K562 (cell line): ENCODE measurements around the gene UBASH3A. TPM values are rescaled to one million over a fixed set of nuclear protein-coding genes. Genes with fewer than 3 reads are reported as not detected.

Source experiments
- ATAC-seq: fragments of 200-7000 bp; cut with Tn5 transposase; 3 replicates; pipeline ENCODE4 v1.9.1; 2020; ENCODE audit warnings: moderate library complexity
- BruUV-seq: library from RNA; stranded (reverse); fragments of 400-500 nt; replicated peaks from 2 replicates; lab custom pipeline; 2021; lab: Mats Ljungman, UMichigan
- CTCF ChIA-PET: fragments of 300-600 bp; formaldehyde crosslinking; extraction: SDS; loops from one replicate; lab custom pipeline; 2021; ENCODE audit warnings: low intra/inter-chr PET ratio; lab: Yijun Ruan, JAX
- POLR2A ChIA-PET: fragments of 300-600, 350-650 bp; sonication (Branson Sonifier 250); formaldehyde crosslinking; extraction: SDS; loops from one replicate; lab custom pipeline; 2021; ENCODE audit warnings: antibody characterized with exemption, inconsistent platforms; lab: Yijun Ruan, JAX
- DNase-seq, 4 experiments: peaks; one replicate each; pipeline versions ENCODE4 v3.0.0 to v3.0.0-alpha.2; 2011 to 2018; ENCODE audit warnings: low spot score in 3 of 4, mixed read lengths in 3 of 4; ENCODE audit errors: extremely low read depth in 1 of 4
- FAIRE-seq: peaks from 2 replicates; lab custom pipeline; 2011; peaks lifted over from hg19 to GRCh38; lab: Jason Lieb, UNC
- H2AFZ ChIP-seq: 2 replicates; pipeline ENCODE4 v1.6.0; 2011; ENCODE audit warnings: low read depth, low read length, control low read depth, inconsistent platforms
- H3K27ac ChIP-seq: fragments of 200-600 bp; 3 replicates; pipeline ENCODE4 v1.8.0; 2011; ENCODE audit warnings: low read depth, mild to moderate bottlenecking, control low read depth, inconsistent platforms, low read length, moderate library complexity, mixed read lengths; ENCODE audit errors: extremely low read depth
- H3K27me3 ChIP-seq, 2 experiments: fragments of 300-600 bp in 1 of 2; 2 replicates in 1 of 2; 3 replicates in 1 of 2; pipeline versions ENCODE4 v1.6.0 to v1.8.0; 2011; ENCODE audit warnings: inconsistent platforms in 2 of 2, low read length in 2 of 2, mild to moderate bottlenecking in 1 of 2, mixed read lengths in 1 of 2, moderate library complexity in 1 of 2; ENCODE audit not compliant: control insufficient read depth in 2 of 2, insufficient read depth in 2 of 2
- H3K36me3 ChIP-seq: fragments of 300-600 bp; 3 replicates; pipeline ENCODE4 v1.8.0; 2011; ENCODE audit warnings: mild to moderate bottlenecking, low read length, inconsistent platforms; ENCODE audit not compliant: control insufficient read depth, insufficient read depth
- H3K4me1 ChIP-seq, 2 experiments: fragments of 200-600 bp in 1 of 2; replicated peaks in 1 of 2; 2 replicates in 1 of 2; 3 replicates in 1 of 2; pipeline versions ENCODE4 v1.5.1 to v1.8.0; 2011; ENCODE audit warnings: inconsistent platforms in 2 of 2, low read length in 2 of 2, mild to moderate bottlenecking in 1 of 2, mixed read lengths in 1 of 2, moderate library complexity in 1 of 2; ENCODE audit not compliant: control insufficient read depth in 2 of 2, insufficient read depth in 2 of 2
- H3K4me2 ChIP-seq: 2 replicates; pipeline ENCODE4 v1.6.1; 2011; ENCODE audit warnings: low read length, control low read depth, inconsistent platforms, mixed read lengths; ENCODE audit not compliant: insufficient read depth
- H3K4me3 ChIP-seq: fragments of 200-600 bp; sonication (generic), shearing (Covaris generic); 2 replicates; pipeline ENCODE4 v1.5.1; 2016; ENCODE audit warnings: control low read depth, inconsistent platforms
- H3K79me2 ChIP-seq: fragments of 200-600 bp; 3 replicates; pipeline ENCODE4 v1.8.0; 2011; ENCODE audit warnings: low read length, inconsistent platforms; ENCODE audit not compliant: control insufficient read depth, insufficient read depth
- H3K9ac ChIP-seq, 2 experiments: 2 replicates each; pipeline versions ENCODE4 v1.6.0 to v1.6.1; 2011; ENCODE audit warnings: low read depth in 2 of 2, low read length in 2 of 2, control low read depth in 1 of 2, inconsistent platforms in 1 of 2, mild to moderate bottlenecking in 1 of 2, mixed read lengths in 1 of 2; ENCODE audit not compliant: insufficient read depth in 1 of 2
- H3K9me1 ChIP-seq: one replicate; pipeline ENCODE4 v1.6.0; 2011; ENCODE audit warnings: inconsistent platforms, mild to moderate bottlenecking, low read length, moderate library complexity; ENCODE audit not compliant: control insufficient read depth, insufficient read depth
- H3K9me3 ChIP-seq: replicated peaks from 2 replicates; pipeline ENCODE4 v1.5.1; 2011; ENCODE audit warnings: low read depth, low read length, inconsistent platforms; ENCODE audit not compliant: control insufficient read depth, insufficient read depth
- H4K20me1 ChIP-seq: replicated peaks from 2 replicates; pipeline ENCODE4 v1.6.1; 2011; ENCODE audit warnings: low read length, inconsistent platforms, mixed read lengths; ENCODE audit not compliant: control insufficient read depth, insufficient read depth
- BRF1 ChIP-seq: IDR thresholded peaks from 3 replicates; pipeline ENCODE4 v1.6.1; 2011; ENCODE audit warnings: borderline replicate concordance, mild to moderate bottlenecking; ENCODE audit not compliant: insufficient read length; ENCODE audit errors: extremely low read depth
- MCM3 ChIP-seq: fragments of 450-650 bp; IDR thresholded peaks from 2 replicates; pipeline ENCODE4 v1.6.1; 2016
- POLR2B ChIP-seq: fragments of 450-650 bp; IDR thresholded peaks from 2 replicates; pipeline ENCODE4 v1.6.1; 2018; ENCODE audit warnings: low read depth; ENCODE audit not compliant: partially characterized antibody
- ZC3H11A ChIP-seq: IDR thresholded peaks from 2 replicates; pipeline ENCODE4 v1.6.1; 2012; ENCODE audit warnings: low read depth, low read length, improper control_type of control experiment
- ZSCAN32 ChIP-seq: fragments of 450-650 bp; formaldehyde crosslinking; IDR thresholded peaks from 2 replicates; pipeline ENCODE4 v1.4.0; 2020; ENCODE audit warnings: mild to moderate bottlenecking, moderate library complexity
- WGBS: fragments of 100-300 bp; shearing (Covaris generic); methylation state at CpG from one replicate; pipeline ENCODE4 v1.1.6; 2016; ENCODE audit warnings: low coverage, mixed read lengths; ENCODE audit not compliant: insufficient coverage; ENCODE audit errors: missing lambda C conversion rate; 5-methylcytosine and 5-hydroxymethylcytosine counted together
- in situ Hi-C: fragments of 300-500 bp; cut with MboI; formaldehyde crosslinking; loops from 4 replicates; pipeline ENCODE4 v1.15.0; 2018; ENCODE audit warnings: inconsistent platforms, mixed read lengths
- intact Hi-C: fragments of 100-400 bp; cut with micrococcal nuclease; formaldehyde crosslinking; loops from 2 replicates; pipeline ENCODE4 v1.14.2; 2022
- polyA plus RNA-seq, 8 experiments: library from polyadenylated mRNA; depleted of rRNA in 4 of 8; stranded (reverse) in 5 of 8; unstranded in 3 of 8; fragments of >200 nt; fragmentation: Nextera tagmentation in 2 of 8; fragmentation: Illumina TruSeq in 1 of 8; extraction: Ambion mirVana in 2 of 8; extraction: Trizol in 1 of 8; gene quantifications; 2 replicates each; pipeline versions ENCODE4 v1.2.1 to v1.2.3, GENCODE V29; 2011 to 2014; ENCODE audit warnings: inconsistent platforms in 1 of 8, missing spikeins in 1 of 8
- total RNA-seq, 7 experiments: library from RNA; depleted of rRNA in 6 of 7; stranded (reverse); fragments of >200 nt in 6 of 7; fragmentation: Illumina TruSeq in 2 of 7; extraction: Trizol in 2 of 7; gene quantifications; 2 replicates each; pipeline versions ENCODE4 v1.2.1 to v1.2.3, GENCODE V29; 2011 to 2021; ENCODE audit warnings: low replicate concordance in 1 of 7

The UBASH3A gene
- total and polyA plus RNA-seq, 9 of the 15 experiments (the other 6 are each of a cell fraction or from before 2014, with no cell fraction given): 0.23 to 1.8 (median 1.1) TPM

DNA sequence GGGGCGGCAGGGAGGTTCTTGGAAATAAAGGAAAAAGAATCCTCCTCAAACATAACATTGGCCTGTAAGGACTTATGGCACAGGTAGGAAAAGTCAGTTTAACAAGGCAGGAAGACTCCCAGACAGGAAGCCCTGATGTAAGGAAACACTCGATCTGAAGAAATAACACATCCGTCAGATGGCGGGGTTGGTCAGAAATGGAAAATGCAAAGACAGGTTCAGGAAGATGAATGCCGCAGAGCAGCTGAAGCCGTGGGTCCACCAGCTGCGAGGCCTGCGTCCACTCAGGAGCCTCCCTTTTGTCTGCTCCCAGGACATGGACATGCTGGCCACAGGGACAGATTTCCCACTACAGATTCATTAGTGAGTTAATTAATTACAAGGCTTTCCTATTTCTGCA is 88.5 kb downstream of the UBASH3A start:
- TF ChIP-seq MCM3: no peak
- no peak for TF ChIP-seq ZC3H11A
- no peak for TF ChIP-seq BRF1
- TF ChIP-seq POLR2B: no peak
- TF ChIP-seq ZSCAN32 (CRISPR knock-in tag): no peak
- TF ChIP-seq, all 486 proteins: peak for 0
- H3K79me2 ChIP-seq: no peaks in the 10 kb centered on the region
- H4K20me1 ChIP-seq: no peaks in the 10 kb centered on the region
- no peak overlapping the region for H3K4me3 ChIP-seq
- intact Hi-C loops (no loop called here), in situ Hi-C loops (no loop called here)
- no peak overlapping the region for H3K9ac ChIP-seq
- H3K4me1 ChIP-seq: peaks cover 15 to 20% of the 10 kb centered on the region in 2 experiments; a peak in 4 of 5 replicates
- peaks cover 25 to 42% of the 10 kb centered on the region in 2 experiments for H3K27me3 ChIP-seq
- BruUV-seq: no TSS peak
- FAIRE-seq (no peak), ATAC-seq (no peak), DNase-seq (no peak)
- no peak overlapping the region for H3K4me2 ChIP-seq
- no peak overlapping the region for H2AFZ ChIP-seq
- 17% methylated on average over 8 of the region's 8 CpGs for WGBS
- POLR2A ChIA-PET: interaction anchor here (1.0 kb wide), 1 partner anchor 10 kb away, joined by 4 read pairs; no protein-coding TSS in a partner anchor
- CTCF ChIA-PET: no interaction called here
- H3K36me3 ChIP-seq: no peaks in the 10 kb centered on the region
- no peaks in the 10 kb centered on the region for H3K9me3 ChIP-seq
- no peaks in the 10 kb centered on the region for H3K9me1 ChIP-seq
- H3K27ac ChIP-seq: no peak overlapping the region
